AG04449 (cell line): ENCODE data around the gene NXNL1.

Experiments
- CTCF ChIA-PET: fragments of 350-600 bp; formaldehyde crosslinking; extraction: SDS; loops from one replicate; lab custom pipeline; 2021; ENCODE audit warnings: antibody characterized with exemption; lab: Yijun Ruan, JAX
- POLR2A ChIA-PET: fragments of 400-600, 350-600 bp; formaldehyde crosslinking; extraction: SDS; loops from one replicate; lab custom pipeline; 2020; ENCODE audit warnings: antibody characterized with exemption, inconsistent platforms; lab: Yijun Ruan, JAX
- DNase-seq: peaks from one replicate; pipeline ENCODE4 v3.0.0-alpha.2; 2010; ENCODE audit warnings: low read depth, low spot score
- H3K4me3 ChIP-seq: 2 replicates; pipeline ENCODE4 v1.5.1; 2011; ENCODE audit warnings: low read depth, mild to moderate bottlenecking, control low read depth, low read length
- TF ChIP-seq, protein P1 (sequence below): IDR thresholded peaks from one replicate; pipeline ENCODE4 v1.5.1; 2011; ENCODE audit warnings: mild to moderate bottlenecking, moderate library complexity, low read length, control low read depth, inconsistent platforms; ENCODE audit not compliant: insufficient read depth; ENCODE audit errors: missing control alignments

Gene NXNL1

DNA sequence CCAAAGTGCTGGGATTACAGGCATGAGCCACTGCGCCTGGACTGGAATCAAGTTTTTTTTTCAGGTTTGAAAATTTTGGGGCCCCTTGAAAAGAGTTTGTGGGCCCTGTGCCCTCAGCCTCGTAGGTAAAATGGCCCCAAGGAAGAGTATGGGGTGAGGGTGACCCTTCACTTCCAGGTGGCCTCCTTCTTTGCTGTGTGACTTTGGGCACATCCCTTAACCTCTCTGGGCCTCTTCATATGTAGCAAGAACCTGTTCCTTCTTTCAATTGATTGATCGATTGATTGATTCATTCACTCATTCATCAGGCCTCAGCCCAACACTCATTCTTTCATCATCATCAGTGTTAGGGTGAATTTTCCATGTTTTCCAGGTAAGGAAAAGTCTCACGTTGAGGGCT, 8.9 kb downstream of the NXNL1 start:
- ChIA-PET POLR2A (no interaction called here), CTCF (interaction anchor here (1.3 to 1.7 kb wide), 3 partner anchors 11 to 14 kb away, joined by 3 to 5 read pairs (median 3); no protein-coding TSS in a partner anchor)
- H3K4me3 ChIP-seq: no peak overlapping the region
- no peak for DNase-seq
- TF ChIP-seq, protein P1, sequence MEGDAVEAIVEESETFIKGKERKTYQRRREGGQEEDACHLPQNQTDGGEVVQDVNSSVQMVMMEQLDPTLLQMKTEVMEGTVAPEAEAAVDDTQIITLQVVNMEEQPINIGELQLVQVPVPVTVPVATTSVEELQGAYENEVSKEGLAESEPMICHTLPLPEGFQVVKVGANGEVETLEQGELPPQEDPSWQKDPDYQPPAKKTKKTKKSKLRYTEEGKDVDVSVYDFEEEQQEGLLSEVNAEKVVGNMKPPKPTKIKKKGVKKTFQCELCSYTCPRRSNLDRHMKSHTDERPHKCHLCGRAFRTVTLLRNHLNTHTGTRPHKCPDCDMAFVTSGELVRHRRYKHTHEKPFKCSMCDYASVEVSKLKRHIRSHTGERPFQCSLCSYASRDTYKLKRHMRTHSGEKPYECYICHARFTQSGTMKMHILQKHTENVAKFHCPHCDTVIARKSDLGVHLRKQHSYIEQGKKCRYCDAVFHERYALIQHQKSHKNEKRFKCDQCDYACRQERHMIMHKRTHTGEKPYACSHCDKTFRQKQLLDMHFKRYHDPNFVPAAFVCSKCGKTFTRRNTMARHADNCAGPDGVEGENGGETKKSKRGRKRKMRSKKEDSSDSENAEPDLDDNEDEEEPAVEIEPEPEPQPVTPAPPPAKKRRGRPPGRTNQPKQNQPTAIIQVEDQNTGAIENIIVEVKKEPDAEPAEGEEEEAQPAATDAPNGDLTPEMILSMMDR: no peak

DNA sequence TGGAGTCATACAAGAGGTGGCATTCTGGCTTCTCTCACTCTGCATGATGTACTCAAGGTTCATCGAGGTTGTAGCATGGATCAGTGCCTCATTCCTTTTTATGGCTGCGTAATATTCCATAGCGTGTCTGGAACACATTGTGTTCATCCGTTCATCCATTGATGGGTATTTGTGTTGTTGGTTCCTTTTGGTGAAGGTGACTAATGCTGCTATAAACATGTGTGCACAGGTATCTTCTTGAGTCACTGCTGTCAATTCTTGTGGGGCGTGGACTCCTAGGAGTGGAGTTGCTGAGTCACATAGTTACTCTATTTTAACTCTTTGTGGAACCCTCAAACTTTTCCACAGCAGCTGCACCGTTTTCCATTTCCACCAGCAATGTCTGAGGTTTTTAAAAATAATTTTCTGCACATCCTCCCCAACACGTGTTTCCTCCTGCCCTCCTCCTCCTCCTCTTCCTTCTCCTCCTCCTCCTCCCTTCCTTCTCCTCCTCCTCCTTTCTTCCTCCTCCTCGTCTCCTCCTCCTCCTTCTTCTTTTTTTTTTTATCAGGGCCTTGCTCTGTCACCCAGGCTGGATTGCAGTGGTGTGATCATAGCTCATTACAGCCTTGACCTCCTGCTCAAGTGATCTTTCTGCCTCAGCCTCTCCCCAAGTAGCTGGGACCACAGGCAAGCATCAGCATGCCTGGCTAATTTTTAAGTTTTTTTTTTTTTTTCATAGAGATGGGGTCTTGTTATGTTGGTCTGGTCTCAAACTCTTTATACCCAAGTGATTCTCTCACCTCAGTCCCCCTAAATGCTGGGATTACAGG, 10.3 kb downstream of the NXNL1 start:
- DNase-seq: no peak
- CTCF ChIA-PET: interaction anchor here (0.8 to 1.9 kb wide), 3 partner anchors 9 to 65 kb away, joined by 3 to 6 read pairs (median 4); no protein-coding TSS in a partner anchor
- POLR2A ChIA-PET: no interaction called here

GRCh38 chr19:17448131-17448967, 12.4 kb downstream of the NXNL1 start, which contains the start of gene TMEM221:
TMEM221 (minus strand) TSS chr19:17448668; CDS start chr19:17448462, 206 bp downstream.
- peak within 1 kb of the TSS; percentile 40 for H3K4me3 ChIP-seq
- ChIA-PET POLR2A (no interaction called here), CTCF (interaction anchor here (0.6 to 2.4 kb wide), 8 partner anchors 8 to 407 kb away, joined by 3 to 7 read pairs (median 5); no protein-coding TSS in a partner anchor)
- TF ChIP-seq, protein P1: peak; percentile 58
- no peak for DNase-seq

More for the DNA sequence above, 10.3 kb downstream of the NXNL1 start:
- H3K4me3 ChIP-seq: no peak overlapping the region
- TF ChIP-seq, protein P1: no peak

DNA sequence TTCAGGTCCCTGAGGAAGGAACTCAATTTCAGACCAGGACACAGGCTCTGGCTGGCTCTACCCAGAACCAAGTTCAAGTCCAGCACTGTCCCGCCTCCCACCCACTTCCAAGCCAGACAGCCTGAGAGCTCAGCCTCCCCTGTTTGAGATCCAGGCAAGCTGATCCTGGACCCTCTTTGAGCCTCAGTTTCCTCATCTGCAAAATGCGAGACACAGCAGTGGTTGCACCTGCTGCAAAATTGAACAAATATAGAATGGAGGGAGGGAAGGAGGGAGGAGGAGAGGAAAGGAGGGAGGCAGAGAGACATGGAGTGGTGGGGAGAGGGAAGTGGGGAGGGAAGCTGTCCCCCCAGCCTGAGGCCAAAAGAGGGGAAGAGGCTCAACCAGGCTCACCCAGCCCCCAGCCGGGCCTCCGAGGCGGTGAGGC, 13.0 kb downstream of the NXNL1 start:
- CTCF ChIA-PET: interaction anchor here (1.2 to 2.4 kb wide), 4 partner anchors 10 to 408 kb away, joined by 4 to 7 read pairs (median 6); no protein-coding TSS in a partner anchor
- TF ChIP-seq, protein P1: no peak
- H3K4me3 ChIP-seq: no peak overlapping the region
- no peak for DNase-seq
- POLR2A ChIA-PET: no interaction called here

GRCh38 chr19:17445526-17446165, 15.1 kb downstream of the NXNL1 start:
- H3K4me3 ChIP-seq: no peak overlapping the region
- CTCF ChIA-PET: interaction anchor here (1.1 to 1.8 kb wide), 2 partner anchors 17 to 21 kb away, joined by 3 to 4 read pairs; no protein-coding TSS in a partner anchor
- no peak for DNase-seq
- TF ChIP-seq, protein P1: no peak
- POLR2A ChIA-PET: no interaction called here
